ENCODE measurements around the gene SSR1.

DNA sequence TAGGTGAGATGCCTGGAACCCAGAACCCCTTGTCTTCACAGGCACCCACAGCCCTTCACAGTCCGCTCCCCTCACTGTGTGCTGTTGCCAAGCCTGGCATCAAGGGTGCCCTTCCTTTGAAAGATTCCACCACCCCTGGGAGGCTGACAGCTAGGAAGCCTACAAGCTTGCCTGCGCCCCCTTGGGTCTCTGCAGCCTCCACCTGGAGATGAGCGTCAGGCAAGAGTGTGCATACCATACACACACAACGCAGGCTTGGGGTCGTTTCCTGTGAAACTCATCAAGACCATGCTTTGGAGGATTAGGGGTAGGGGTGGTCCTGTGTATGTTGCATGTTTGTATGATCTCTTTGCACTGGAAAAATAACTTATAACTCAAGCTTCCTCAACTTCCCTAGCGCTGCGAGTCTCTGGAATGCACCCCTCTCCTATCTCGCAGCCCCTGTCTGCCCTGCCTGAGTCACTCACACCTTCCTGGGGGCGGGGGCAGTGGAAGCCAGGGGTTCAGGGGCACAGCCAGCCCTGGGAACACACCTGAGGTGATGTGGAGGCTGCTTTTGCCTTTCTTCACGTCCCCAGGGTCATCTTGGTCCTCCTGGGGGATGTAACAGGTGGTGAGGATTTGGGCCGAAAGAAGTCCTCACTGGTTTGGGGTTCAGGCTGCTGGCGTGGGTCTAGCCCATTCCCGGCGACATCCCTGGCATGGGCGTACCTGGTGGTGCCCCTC, 67.2 kb downstream of the SSR1 start:
- TF ChIP-seq, protein P1, sequence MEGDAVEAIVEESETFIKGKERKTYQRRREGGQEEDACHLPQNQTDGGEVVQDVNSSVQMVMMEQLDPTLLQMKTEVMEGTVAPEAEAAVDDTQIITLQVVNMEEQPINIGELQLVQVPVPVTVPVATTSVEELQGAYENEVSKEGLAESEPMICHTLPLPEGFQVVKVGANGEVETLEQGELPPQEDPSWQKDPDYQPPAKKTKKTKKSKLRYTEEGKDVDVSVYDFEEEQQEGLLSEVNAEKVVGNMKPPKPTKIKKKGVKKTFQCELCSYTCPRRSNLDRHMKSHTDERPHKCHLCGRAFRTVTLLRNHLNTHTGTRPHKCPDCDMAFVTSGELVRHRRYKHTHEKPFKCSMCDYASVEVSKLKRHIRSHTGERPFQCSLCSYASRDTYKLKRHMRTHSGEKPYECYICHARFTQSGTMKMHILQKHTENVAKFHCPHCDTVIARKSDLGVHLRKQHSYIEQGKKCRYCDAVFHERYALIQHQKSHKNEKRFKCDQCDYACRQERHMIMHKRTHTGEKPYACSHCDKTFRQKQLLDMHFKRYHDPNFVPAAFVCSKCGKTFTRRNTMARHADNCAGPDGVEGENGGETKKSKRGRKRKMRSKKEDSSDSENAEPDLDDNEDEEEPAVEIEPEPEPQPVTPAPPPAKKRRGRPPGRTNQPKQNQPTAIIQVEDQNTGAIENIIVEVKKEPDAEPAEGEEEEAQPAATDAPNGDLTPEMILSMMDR (IDR thresholded peaks at IDR 0.05; ENCODE audit: low read length): no peak
- no peak for TF ChIP-seq EZH2 (IDR thresholded peaks at IDR 0.05; ENCODE audit: borderline replicate concordance, low read length)

All from OCI-LY1 (cell line).